ENCODE measurements around the gene LILRA5. TPM values are rescaled to one million over a fixed set of nuclear protein-coding genes. Genes with fewer than 3 reads are reported as not detected.

The LILRA5 gene
- total RNA-seq, 1 experiment from 2014 or later = not detected

DNA sequence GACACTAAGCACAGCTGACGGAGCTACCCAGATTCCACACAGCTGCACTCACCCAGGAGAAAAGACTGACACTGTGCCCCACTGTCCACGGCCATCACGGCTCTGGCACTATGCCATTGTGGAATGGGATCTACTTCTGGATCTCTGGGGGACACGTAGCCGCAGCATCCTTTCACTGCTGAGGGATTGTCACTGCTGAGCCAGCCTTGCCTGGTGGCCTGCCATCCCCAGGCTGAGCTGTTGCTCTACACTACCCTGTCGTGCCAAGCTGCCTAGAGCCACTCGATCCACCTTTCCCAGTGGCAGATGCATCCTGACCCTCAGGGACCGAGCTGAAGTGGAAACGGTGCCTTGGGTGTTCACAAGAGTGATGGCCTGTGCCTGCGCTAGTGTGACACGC is 50.9 kb downstream of the LILRA5 start:
- BruUV-seq (replicated peaks) = no TSS peak
- Histone ChIP-seq H3K4me2 (ENCODE audit: low read length) (no peak overlapping the region), H2AFZ (ENCODE audit: low read depth, low read length, poor library complexity, severe bottlenecking) (no peak overlapping the region), H3K27me3 (ENCODE audit: insufficient read depth, low read length) (peaks cover 7% of the 10 kb centered on the region; the same call in 1 of the 2 replicates), H3K4me3 (replicated peaks in 1 of 2; ENCODE audit: low read depth in 1 of 2, low read length in 2 of 2) (no peak overlapping the region), H4K20me1 (ENCODE audit: insufficient read depth) (no peaks in the 10 kb centered on the region), H3K79me2 (ENCODE audit: insufficient read depth, low read length) (no peaks in the 10 kb centered on the region), H3K9me3 (ENCODE audit: control insufficient read depth in 1 of 2, insufficient read depth in 1 of 2, low read depth in 1 of 2, low read length in 2 of 2) (no peaks in the 10 kb centered on the region), H3K9me2 (ENCODE audit: insufficient read depth) (no peaks in the 10 kb centered on the region), H3K4me1 (ENCODE audit: control insufficient read depth in 1 of 2, insufficient read depth in 2 of 2, low read length in 2 of 2) (no peaks in the 10 kb centered on the region), H3K36me3 (ENCODE audit: control insufficient read depth in 1 of 2, insufficient read depth in 2 of 2, low read length in 2 of 2) (no peaks in the 10 kb centered on the region), H3K9ac (ENCODE audit: low read length) (no peak overlapping the region), H3K27ac (ENCODE audit: low read depth, low read length) (no peak overlapping the region)
- CTCF ChIA-PET = no interaction called here
- intact Hi-C loops (cut with micrococcal nuclease) = no loop called here
- ATAC-seq (no peak), DNase-seq (ENCODE audit: low read depth, low spot score) (no peak)
- RAD21 ChIA-PET (ENCODE audit: low non-redundant PET in 1 of 2, low total read pairs in 2 of 2, uncharacterized antibody in 2 of 2, unreplicated experiment in 2 of 2) = no interaction called here
- TF ChIP-seq ELF1 (IDR thresholded peaks at IDR 0.05; ENCODE audit: borderline replicate concordance, low read depth) (no peak), JUND (IDR thresholded peaks at IDR 0.05) (no peak), EZH2phosphoT487 (IDR thresholded peaks at IDR 0.05; ENCODE audit: borderline replicate concordance) (no peak), FOSL1 (IDR thresholded peaks at IDR 0.05; ENCODE audit: low read depth) (no peak), RAD21 (IDR thresholded peaks at IDR 0.05; ENCODE audit: low read depth) (no peak), SIN3A (IDR thresholded peaks at IDR 0.05; ENCODE audit: low read depth) (no peak), YY1 (IDR thresholded peaks at IDR 0.05; ENCODE audit: extremely low read depth, insufficient replicate concordance, low read depth, low read length) (no peak), POLR2A (IDR thresholded peaks at IDR 0.05; ENCODE audit: borderline replicate concordance, extremely low read depth, insufficient read depth, insufficient read length) (no peak), TCF7L2 (IDR thresholded peaks at IDR 0.05; ENCODE audit: borderline replicate concordance, extremely low read depth, insufficient read depth, insufficient read length) (no peak)
- TF ChIP-seq, protein P1, sequence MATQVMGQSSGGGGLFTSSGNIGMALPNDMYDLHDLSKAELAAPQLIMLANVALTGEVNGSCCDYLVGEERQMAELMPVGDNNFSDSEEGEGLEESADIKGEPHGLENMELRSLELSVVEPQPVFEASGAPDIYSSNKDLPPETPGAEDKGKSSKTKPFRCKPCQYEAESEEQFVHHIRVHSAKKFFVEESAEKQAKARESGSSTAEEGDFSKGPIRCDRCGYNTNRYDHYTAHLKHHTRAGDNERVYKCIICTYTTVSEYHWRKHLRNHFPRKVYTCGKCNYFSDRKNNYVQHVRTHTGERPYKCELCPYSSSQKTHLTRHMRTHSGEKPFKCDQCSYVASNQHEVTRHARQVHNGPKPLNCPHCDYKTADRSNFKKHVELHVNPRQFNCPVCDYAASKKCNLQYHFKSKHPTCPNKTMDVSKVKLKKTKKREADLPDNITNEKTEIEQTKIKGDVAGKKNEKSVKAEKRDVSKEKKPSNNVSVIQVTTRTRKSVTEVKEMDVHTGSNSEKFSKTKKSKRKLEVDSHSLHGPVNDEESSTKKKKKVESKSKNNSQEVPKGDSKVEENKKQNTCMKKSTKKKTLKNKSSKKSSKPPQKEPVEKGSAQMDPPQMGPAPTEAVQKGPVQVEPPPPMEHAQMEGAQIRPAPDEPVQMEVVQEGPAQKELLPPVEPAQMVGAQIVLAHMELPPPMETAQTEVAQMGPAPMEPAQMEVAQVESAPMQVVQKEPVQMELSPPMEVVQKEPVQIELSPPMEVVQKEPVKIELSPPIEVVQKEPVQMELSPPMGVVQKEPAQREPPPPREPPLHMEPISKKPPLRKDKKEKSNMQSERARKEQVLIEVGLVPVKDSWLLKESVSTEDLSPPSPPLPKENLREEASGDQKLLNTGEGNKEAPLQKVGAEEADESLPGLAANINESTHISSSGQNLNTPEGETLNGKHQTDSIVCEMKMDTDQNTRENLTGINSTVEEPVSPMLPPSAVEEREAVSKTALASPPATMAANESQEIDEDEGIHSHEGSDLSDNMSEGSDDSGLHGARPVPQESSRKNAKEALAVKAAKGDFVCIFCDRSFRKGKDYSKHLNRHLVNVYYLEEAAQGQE (IDR thresholded peaks at IDR 0.05; ENCODE audit: low read depth) = no peak
- POLR2A ChIA-PET = no interaction called here
